Lower lobe of right lung (tissue), 2 donors: ENCODE data around the gene TBC1D22B. TPM values are rescaled to one million over a fixed set of nuclear protein-coding genes. Genes with fewer than 3 reads are reported as not detected.

Experiments used
- ATAC-seq, 2 donors: fragments of 200-7000 bp; cut with Tn5 transposase; one replicate each; pipeline ENCODE4 v1.9.1; 2020 to 2022; ENCODE audit warnings: mild to moderate bottlenecking in 2 of 2, moderate library complexity in 2 of 2
- DNase-seq: peaks from one replicate; pipeline ENCODE4 v3.0.0-alpha.2; 2020
- H3K27ac ChIP-seq: fragments of 200-600 bp; one replicate; pipeline ENCODE4 v1.8.0; 2022
- H3K27me3 ChIP-seq: fragments of 200-600 bp; one replicate; pipeline ENCODE4 v1.8.0; 2022; ENCODE audit warnings: low read depth
- H3K36me3 ChIP-seq: fragments of 200-600 bp; one replicate; pipeline ENCODE4 v1.8.0; 2022; ENCODE audit warnings: mild to moderate bottlenecking
- H3K4me1 ChIP-seq: fragments of 200-600 bp; one replicate; pipeline ENCODE4 v1.8.0; 2022
- H3K4me3 ChIP-seq: fragments of 200-600 bp; one replicate; pipeline ENCODE4 v1.8.0; 2022; ENCODE audit warnings: mild to moderate bottlenecking
- H3K9me3 ChIP-seq: fragments of 200-600 bp; one replicate; pipeline ENCODE4 v1.8.0; 2022
- intact Hi-C: fragments of 100-400 bp; cut with DNase I; formaldehyde crosslinking; loops from one replicate; pipeline ENCODE4 v1.11.0; 2022
- total RNA-seq: library from RNA; stranded (reverse); fragmentation: NEBNext Ultra II Directional; extraction: Animal tissue kit (Norgen Biotek cat#: 25700); gene quantifications from one replicate; pipeline ENCODE4 v1.2.1, GENCODE V29; 2021
- TF ChIP-seq, protein P1 (sequence below): fragments of 200-600 bp; IDR thresholded peaks from one replicate; pipeline ENCODE4 v1.8.0; 2022; ENCODE audit warnings: antibody characterized with exemption, mild to moderate bottlenecking
- donor health status: DM: no; HTN: yes; CAD: no; lungs with severe emphysema.

The TBC1D22B gene
- total RNA-seq, 1 donor from 2014 or later: 11.5 TPM

DNA sequence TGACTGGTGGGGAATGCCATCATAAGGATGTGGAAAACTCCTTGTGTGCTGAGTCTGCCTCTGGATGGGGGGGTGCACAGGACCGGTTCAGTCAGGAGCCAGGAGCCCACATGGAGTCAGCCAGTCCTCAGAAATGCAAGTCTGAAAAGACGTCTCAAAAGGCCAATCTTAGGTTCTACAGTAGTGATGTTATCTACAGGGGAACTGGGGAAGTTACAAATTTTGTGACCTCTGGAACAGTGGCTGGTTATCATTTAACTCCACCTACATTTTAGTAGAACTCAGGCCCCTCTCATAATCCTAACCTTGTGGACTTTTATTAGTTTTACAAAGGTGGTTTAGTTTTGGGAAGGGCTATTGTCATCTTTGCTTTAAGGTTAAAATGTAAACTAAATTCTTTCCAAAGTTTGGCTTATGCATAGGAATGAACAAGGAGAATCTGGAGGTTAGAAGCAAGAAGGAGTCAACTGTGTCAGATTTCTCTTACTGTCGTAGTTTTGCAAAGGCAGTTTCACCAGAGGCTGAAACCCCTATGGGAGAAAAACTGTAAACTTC lies 13.7 kb upstream of the TBC1D22B start:
- Histone ChIP-seq H3K4me1 (peaks cover 54% of the 10 kb centered on the region), H3K27me3 (no peaks in the 10 kb centered on the region), H3K27ac (peak overlapping the region; percentile 86), H3K36me3 (no peaks in the 10 kb centered on the region), H3K9me3 (no peaks in the 10 kb centered on the region), H3K4me3 (no peak overlapping the region)
- intact Hi-C loops: no loop called here
- no peak for DNase-seq
- TF ChIP-seq, protein P1, sequence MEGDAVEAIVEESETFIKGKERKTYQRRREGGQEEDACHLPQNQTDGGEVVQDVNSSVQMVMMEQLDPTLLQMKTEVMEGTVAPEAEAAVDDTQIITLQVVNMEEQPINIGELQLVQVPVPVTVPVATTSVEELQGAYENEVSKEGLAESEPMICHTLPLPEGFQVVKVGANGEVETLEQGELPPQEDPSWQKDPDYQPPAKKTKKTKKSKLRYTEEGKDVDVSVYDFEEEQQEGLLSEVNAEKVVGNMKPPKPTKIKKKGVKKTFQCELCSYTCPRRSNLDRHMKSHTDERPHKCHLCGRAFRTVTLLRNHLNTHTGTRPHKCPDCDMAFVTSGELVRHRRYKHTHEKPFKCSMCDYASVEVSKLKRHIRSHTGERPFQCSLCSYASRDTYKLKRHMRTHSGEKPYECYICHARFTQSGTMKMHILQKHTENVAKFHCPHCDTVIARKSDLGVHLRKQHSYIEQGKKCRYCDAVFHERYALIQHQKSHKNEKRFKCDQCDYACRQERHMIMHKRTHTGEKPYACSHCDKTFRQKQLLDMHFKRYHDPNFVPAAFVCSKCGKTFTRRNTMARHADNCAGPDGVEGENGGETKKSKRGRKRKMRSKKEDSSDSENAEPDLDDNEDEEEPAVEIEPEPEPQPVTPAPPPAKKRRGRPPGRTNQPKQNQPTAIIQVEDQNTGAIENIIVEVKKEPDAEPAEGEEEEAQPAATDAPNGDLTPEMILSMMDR: no peak
- no peak for ATAC-seq

DNA sequence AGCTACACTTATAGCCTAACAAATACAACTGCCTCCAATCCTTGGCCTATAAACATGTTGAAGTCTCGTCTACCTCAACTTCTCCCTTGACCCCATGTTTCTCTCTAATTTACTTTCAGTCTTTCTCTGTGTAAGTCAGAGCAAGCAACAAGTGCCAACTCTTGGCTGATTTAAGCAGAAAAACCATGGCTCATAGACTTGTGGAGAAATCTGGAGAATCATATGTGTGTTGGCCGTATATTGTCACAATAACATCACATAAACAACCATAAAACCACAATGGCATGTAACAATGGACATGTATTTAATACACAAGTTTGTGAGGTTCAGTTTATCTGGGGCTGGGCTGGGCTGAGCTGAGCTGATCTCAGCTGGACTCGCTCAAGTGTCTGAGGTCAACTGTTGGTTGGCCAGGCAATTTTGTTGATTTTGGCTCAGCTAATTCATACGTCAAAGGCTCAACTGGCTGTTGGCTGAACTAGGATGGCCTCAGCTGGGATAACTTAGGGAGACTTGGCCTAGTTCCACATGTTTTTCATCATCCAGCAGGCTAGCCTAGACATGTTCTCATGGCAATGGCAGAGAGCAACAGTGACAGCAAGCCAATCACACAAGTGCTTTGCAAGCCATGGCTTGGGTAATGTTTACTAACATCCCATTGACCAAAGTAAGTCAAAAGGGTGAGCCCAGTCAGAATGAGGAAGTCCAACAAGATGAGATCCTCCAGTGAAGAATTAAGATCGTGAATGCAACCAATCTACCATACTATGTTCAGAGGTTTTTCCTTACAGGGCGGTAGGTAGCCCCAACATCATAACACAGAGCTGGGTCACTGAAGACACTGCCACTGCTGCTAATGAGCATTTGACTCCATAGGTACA lies 12.9 kb upstream of the TBC1D22B start:
- peak; percentile 72 for DNase-seq
- ATAC-seq: peak; percentile 92 to 93
- H3K4me3 ChIP-seq: no peak overlapping the region
- H3K4me1 ChIP-seq: peaks cover 47% of the 10 kb centered on the region
- H3K27ac ChIP-seq: peak overlapping the region; percentile 86
- intact Hi-C loops: no loop called here
- no peaks in the 10 kb centered on the region for H3K9me3 ChIP-seq
- H3K27me3 ChIP-seq: no peaks in the 10 kb centered on the region
- no peaks in the 10 kb centered on the region for H3K36me3 ChIP-seq
- TF ChIP-seq, protein P1: no peak

DNA sequence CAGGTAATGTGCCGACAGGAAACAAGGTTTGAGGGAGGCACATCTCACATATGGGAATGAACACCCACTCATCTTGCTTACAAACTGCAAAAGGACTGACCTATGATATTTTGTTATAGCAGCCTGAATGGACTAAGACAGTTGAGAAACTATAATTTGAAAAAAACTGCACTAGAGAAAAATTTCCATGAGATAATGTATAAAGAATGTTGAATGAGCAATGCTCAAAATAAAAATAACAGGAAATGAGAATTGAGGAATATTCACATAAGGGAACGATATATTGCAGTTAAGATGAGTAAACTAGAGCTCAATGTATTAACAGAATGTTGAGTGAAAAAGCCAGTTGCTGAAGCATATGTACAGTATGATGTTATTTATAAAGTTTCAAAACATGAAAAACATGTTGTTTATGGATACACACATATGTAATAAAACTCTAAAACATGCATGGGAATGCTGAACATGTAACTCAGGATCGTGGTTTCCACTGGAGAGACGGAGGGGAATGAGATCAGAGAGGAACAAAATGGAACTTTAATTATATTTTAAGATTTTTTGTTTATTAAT lies 6.3 kb upstream of the TBC1D22B start:
- H3K36me3 ChIP-seq: no peaks in the 10 kb centered on the region
- no peaks in the 10 kb centered on the region for H3K4me1 ChIP-seq
- no peak overlapping the region for H3K27ac ChIP-seq
- H3K9me3 ChIP-seq: no peaks in the 10 kb centered on the region
- TF ChIP-seq, protein P1: no peak
- DNase-seq (no peak), ATAC-seq (no peak)
- no peak overlapping the region for H3K4me3 ChIP-seq
- intact Hi-C loops: no loop called here
- no peaks in the 10 kb centered on the region for H3K27me3 ChIP-seq

DNA sequence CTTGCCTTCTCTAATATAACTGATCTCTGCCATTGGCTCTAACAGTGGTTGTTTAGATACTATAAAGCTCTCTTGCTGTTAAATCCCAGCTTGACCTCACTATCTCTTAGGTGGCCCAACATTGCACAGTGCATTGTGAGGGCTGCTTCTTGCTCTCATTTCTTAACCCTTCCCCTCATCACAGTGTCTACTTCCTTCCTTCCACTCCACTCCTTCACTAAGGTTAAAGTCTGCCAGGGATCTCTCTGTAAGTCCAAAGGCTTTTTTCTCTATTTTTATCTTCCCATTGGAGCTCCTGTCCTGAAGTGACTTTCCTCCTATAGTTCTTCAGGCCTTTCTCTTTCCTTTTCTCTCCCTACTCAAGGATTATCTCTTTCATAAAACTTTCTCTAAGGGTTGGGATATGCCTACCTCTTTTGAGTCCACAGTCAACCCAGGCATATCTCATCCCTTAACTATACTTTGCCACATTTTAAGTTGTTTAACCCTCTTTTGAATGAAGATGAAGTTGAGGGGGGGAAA lies 4.0 kb upstream of the TBC1D22B start:
- H3K27me3 ChIP-seq: no peaks in the 10 kb centered on the region
- TF ChIP-seq, protein P1: no peak
- ATAC-seq (no peak), DNase-seq (no peak)
- H3K4me1 ChIP-seq: peaks cover 10% of the 10 kb centered on the region
- no peak overlapping the region for H3K4me3 ChIP-seq
- no peaks in the 10 kb centered on the region for H3K36me3 ChIP-seq
- H3K27ac ChIP-seq: no peak overlapping the region
- intact Hi-C loops: no loop called here
- no peaks in the 10 kb centered on the region for H3K9me3 ChIP-seq

DNA sequence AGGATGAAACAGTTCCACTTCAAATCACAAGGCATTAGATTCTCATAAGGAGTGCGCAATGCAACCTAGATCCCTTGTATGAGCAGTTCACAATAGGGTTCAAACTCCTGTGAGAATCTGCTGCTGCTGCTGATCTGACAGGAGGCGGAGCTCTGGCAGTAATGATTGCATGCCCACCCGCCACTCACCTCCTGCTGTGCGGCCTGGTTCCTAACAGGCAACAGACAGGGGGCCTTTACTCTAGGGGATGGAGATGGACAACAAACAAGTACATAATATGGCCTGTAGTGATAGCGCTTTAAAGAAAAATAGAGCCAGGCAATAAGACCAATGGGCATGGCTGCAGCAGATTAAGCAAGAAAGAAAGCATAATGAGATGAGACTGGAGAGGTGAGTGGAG lies 2.7 kb upstream of the TBC1D22B start:
- no peaks in the 10 kb centered on the region for H3K9me3 ChIP-seq
- no peak overlapping the region for H3K4me3 ChIP-seq
- TF ChIP-seq, protein P1: no peak
- H3K27me3 ChIP-seq: no peaks in the 10 kb centered on the region
- no peak overlapping the region for H3K27ac ChIP-seq
- ATAC-seq (no peak), DNase-seq (no peak)
- peaks cover 23% of the 10 kb centered on the region for H3K4me1 ChIP-seq
- H3K36me3 ChIP-seq: no peaks in the 10 kb centered on the region
- intact Hi-C loops: no loop called here
